HEK293T (cell line): ENCODE measurements around the gene SOWAHB.

Experiments used
- CTCF ChIA-PET: fragments of 350-600 bp; formaldehyde crosslinking; extraction: SDS; loops from one replicate; lab custom pipeline; 2021; ENCODE audit warnings: antibody characterized with exemption, inconsistent platforms; lab: Yijun Ruan, JAX
- POLR2A ChIA-PET: fragments of 350-600 bp; formaldehyde crosslinking; extraction: SDS; loops from one replicate; lab custom pipeline; 2020; ENCODE audit warnings: antibody characterized with exemption, inconsistent platforms; lab: Yijun Ruan, JAX
- DNase-seq: peaks from one replicate; pipeline ENCODE4 v3.0.0; 2012; ENCODE audit warnings: mixed read lengths; ENCODE audit errors: extremely low spot score
- ARNT ChIP-seq: fragments of 450-650 bp; IDR thresholded peaks from 2 replicates; pipeline ENCODE4 v1.6.1; 2017; ENCODE audit warnings: mild to moderate bottlenecking
- BHLHE40 ChIP-seq: fragments of 450-650 bp; IDR thresholded peaks from 2 replicates; pipeline ENCODE4 v1.6.1; 2016; ENCODE audit warnings: mild to moderate bottlenecking, moderate library complexity, borderline replicate concordance
- CTBP1 ChIP-seq: fragments of 450-650 bp; IDR thresholded peaks from 2 replicates; pipeline ENCODE4 v1.6.1; 2016; ENCODE audit warnings: borderline replicate concordance
- ELF4 ChIP-seq: fragments of 450-650 bp; IDR thresholded peaks from 2 replicates; pipeline ENCODE4 v1.6.1; 2017; ENCODE audit warnings: antibody characterized with exemption
- FOXA1 ChIP-seq: fragments of 450-650 bp; IDR thresholded peaks from 2 replicates; pipeline ENCODE4 v1.6.1; 2016; ENCODE audit warnings: mild to moderate bottlenecking
- FOXK2 ChIP-seq: fragments of 450-650 bp; IDR thresholded peaks from 2 replicates; pipeline ENCODE4 v1.6.1; 2016; ENCODE audit warnings: mild to moderate bottlenecking
- FOXM1 ChIP-seq: fragments of 450-650 bp; IDR thresholded peaks from 2 replicates; pipeline ENCODE4 v1.6.1; 2017; ENCODE audit warnings: mild to moderate bottlenecking, borderline replicate concordance
- HDGF ChIP-seq: fragments of 450-650 bp; IDR thresholded peaks from 2 replicates; pipeline ENCODE4 v1.6.1; 2017; ENCODE audit warnings: antibody characterized with exemption, borderline replicate concordance
- L3MBTL2 ChIP-seq: fragments of 450-650 bp; conservative IDR thresholded peaks from 2 replicates; pipeline ENCODE4 v1.6.1; 2016; ENCODE audit warnings: mild to moderate bottlenecking
- LEF1 ChIP-seq: fragments of 450-650 bp; IDR thresholded peaks from 2 replicates; pipeline ENCODE4 v1.6.1; 2017; ENCODE audit warnings: mild to moderate bottlenecking, borderline replicate concordance
- NFRKB ChIP-seq: fragments of 450-650 bp; IDR thresholded peaks from 2 replicates; pipeline ENCODE4 v1.6.1; 2016; ENCODE audit warnings: mild to moderate bottlenecking, moderate library complexity
- SP1 ChIP-seq: fragments of 450-650 bp; IDR thresholded peaks from 2 replicates; pipeline ENCODE4 v1.6.1; 2017
- SUZ12 ChIP-seq: fragments of 450-650 bp; IDR thresholded peaks from 2 replicates; pipeline ENCODE4 v1.6.1; 2016; ENCODE audit warnings: mild to moderate bottlenecking
- TARDBP ChIP-seq: fragments of 450-650 bp; IDR thresholded peaks from 2 replicates; pipeline ENCODE4 v1.6.1; 2016
- ZNF384 ChIP-seq: fragments of 450-650 bp; IDR thresholded peaks from 2 replicates; pipeline ENCODE4 v1.6.1; 2016
- TF ChIP-seq, protein P1 (sequence below): fragments of 450-650 bp; IDR thresholded peaks from 2 replicates; pipeline ENCODE4 v1.6.1; 2016

The SOWAHB gene

DNA sequence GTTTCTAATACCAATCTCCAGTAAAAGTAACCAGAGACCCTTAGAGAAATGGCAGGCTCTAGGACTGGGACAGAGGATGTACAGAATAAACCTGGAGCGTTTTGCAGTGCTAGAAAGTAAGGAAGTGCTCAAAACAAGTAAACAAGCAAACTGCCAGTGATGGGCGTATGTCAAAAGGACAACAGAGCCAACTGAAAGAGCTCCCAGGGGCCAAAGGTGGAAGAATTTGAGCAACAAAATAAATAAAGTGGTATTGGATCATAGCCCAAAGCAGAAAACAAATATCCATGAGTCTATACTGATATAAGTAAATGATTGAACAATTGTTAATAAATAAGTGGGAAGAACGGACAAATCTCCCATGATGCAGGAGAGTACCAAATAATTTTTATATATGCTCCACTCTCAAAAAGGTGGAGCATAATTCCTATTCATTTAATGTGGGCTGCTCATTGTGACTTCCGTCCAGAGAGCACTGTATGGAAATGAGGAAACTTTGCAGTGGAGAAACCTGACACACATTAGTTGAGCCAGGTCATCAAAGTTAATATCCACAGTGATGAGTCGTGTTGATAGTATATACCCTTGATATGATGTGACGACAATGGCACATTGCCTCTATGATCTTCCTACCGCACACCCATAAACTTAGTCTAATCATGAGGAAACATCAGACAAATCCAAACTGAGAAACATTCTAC is 33.8 kb upstream of the SOWAHB start:
- ChIA-PET CTCF (no interaction called here), POLR2A (no interaction called here)
- no peak for DNase-seq
- TF ChIP-seq FOXA1, result no peak
- TF ChIP-seq ARNT, result no peak
- no peak for TF ChIP-seq NFRKB
- TF ChIP-seq, protein P1, sequence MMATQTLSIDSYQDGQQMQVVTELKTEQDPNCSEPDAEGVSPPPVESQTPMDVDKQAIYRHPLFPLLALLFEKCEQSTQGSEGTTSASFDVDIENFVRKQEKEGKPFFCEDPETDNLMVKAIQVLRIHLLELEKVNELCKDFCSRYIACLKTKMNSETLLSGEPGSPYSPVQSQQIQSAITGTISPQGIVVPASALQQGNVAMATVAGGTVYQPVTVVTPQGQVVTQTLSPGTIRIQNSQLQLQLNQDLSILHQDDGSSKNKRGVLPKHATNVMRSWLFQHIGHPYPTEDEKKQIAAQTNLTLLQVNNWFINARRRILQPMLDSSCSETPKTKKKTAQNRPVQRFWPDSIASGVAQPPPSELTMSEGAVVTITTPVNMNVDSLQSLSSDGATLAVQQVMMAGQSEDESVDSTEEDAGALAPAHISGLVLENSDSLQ, result no peak
- no peak for TF ChIP-seq HDGF
- TF ChIP-seq LEF1, result no peak
- TF ChIP-seq ZNF384, result no peak
- no peak for TF ChIP-seq SUZ12
- no peak for TF ChIP-seq SP1
- no peak for TF ChIP-seq FOXM1

DNA sequence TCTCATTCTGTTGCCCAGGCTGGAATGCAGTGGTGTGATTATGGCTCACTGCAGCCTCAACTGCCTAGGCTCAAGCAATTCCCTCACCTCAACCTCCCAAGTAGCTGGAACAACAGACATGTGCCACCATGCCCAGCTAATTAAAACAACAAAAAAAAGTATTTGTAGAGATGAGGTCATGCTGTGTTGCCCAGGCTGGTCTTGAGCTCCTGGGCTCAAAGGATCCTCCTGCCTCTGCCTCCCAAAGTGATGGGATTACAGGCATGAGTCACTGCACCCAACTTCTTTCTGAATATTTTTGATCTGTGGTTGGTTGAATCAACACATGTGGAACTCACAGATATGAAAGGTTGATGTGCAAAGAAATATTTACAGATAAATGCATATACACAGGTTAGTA is 33.1 kb upstream of the SOWAHB start:
- POLR2A ChIA-PET, result no interaction called here
- DNase-seq, result no peak
- CTCF ChIA-PET, result no interaction called here
- TF ChIP-seq BHLHE40 (no peak), L3MBTL2 (no peak)

DNA sequence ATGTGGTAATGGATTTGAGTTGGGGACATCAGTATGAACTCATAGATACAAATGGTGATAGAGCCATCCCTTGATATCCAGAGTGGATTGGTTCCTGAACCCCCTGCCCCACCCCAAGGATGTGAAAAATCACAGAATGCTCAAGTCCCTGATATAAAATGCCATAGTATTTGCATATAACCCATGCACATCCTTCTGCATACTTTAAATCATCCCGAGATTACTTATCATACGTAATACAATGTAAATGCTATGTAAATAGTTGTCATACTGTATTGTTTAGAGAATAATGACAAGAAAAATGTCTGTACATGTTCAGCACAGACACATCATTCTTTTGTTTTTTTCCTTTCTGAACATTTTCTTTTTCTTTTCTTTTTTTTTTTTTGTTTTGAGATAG is 32.7 kb upstream of the SOWAHB start:
- ChIA-PET POLR2A (no interaction called here), CTCF (no interaction called here)
- no peak for DNase-seq
- TF ChIP-seq ELF4 (no peak), SP1 (no peak), TARDBP (no peak), FOXM1 (no peak), SUZ12 (no peak), FOXK2 (no peak), ARNT (no peak), NFRKB (no peak), FOXA1 (no peak), HDGF (no peak), L3MBTL2 (no peak), ZNF384 (no peak), LEF1 (no peak), CTBP1 (no peak), BHLHE40 (no peak)
- TF ChIP-seq, protein P1, result no peak

DNA sequence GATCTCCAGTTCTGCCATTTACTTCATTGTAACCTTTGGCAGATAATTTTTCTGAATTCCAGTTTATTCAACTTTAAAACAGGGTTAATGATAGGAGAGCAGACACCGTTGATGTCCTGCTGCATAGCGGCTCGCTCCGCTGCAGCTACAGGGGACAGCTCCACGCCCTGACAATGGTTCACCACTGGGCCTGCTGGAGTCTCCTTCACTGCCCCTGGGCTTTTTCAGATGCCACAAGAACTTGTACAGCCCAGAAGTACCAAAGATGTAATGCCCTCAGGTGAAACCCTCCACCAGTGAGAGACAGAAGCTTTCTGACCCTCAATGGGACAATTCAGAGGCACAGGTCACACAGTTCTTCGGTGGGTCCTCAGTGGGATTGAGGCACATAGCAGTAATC is 28.9 kb upstream of the SOWAHB start:
- CTCF ChIA-PET, result no interaction called here
- DNase-seq, result no peak
- POLR2A ChIA-PET, result no interaction called here
- TF ChIP-seq L3MBTL2, result no peak
- TF ChIP-seq FOXA1, result no peak
- TF ChIP-seq NFRKB, result no peak
- TF ChIP-seq FOXK2, result no peak
- TF ChIP-seq SUZ12, result no peak
- no peak for TF ChIP-seq TARDBP
- TF ChIP-seq FOXM1, result no peak
- no peak for TF ChIP-seq LEF1
- TF ChIP-seq ELF4, result no peak
- no peak for TF ChIP-seq BHLHE40

DNA sequence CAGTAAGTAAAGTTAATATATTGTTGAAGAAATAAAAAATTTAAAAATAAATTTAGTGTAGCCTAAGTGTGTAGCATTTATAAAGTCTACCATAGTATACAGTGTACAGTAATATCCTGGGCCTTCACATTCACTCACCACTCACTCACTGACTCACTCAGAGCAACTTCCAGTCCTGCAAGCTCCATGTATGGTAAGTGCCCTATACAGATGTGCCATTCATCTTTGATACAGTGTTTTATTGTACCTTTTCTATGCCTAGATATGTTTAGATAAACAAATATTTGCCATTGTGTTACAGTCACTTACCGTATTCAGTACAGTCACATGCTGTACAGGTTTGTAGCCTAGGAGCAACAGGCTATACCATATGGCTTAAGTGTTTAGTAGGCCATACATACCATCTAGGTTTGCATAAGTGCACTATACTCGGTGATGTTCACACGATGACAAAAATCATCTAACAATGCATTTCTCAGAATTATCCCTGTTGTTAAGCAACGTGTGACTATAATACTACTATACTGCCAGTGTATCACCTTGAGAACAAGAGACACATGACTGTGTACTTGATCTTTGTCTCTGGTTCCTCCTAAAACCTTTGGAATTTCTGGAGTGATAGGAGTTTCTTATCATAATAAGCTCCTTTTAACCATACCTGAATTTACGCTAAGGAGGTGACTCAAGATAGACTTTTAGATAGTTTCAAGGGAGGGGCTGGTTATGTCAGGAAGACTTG is 25.8 kb upstream of the SOWAHB start:
- ChIA-PET CTCF (interaction anchor here (0.6 kb wide), 1 partner anchor 241 kb away, joined by 6 read pairs; no protein-coding TSS in a partner anchor), POLR2A (no interaction called here)
- no peak for DNase-seq
- TF ChIP-seq ZNF384, result no peak
- TF ChIP-seq CTBP1, result no peak

DNA sequence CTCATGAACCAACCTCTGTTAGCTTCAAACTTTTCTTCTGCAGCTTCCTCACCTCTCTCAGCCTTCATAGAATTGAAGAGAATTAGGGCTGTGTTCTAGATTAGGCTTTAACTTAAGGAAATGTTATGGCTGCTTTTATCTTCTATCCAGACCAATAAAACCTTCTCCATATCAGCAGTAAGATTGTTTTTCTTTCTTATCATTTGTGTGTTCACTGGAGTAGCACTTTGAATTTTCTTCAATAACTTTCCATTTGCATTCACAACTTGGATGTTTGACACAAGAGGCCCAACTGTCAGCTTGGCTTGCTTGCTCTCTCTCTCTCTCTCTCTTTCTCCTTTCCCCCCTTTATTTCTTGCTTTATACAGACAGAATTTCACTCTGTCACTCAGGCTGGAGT is 22.8 kb upstream of the SOWAHB start:
- no peak for TF ChIP-seq CTBP1
- no peak for TF ChIP-seq SP1
- TF ChIP-seq, protein P1, result no peak
- no peak for TF ChIP-seq BHLHE40
- no peak for TF ChIP-seq HDGF
- TF ChIP-seq ARNT, result no peak
- no peak for TF ChIP-seq FOXA1
- TF ChIP-seq TARDBP, result no peak
- TF ChIP-seq ZNF384, result no peak
- no peak for TF ChIP-seq ELF4
- no peak for TF ChIP-seq FOXM1
- DNase-seq, result no peak
- CTCF ChIA-PET, result no interaction called here
- POLR2A ChIA-PET, result no interaction called here

DNA sequence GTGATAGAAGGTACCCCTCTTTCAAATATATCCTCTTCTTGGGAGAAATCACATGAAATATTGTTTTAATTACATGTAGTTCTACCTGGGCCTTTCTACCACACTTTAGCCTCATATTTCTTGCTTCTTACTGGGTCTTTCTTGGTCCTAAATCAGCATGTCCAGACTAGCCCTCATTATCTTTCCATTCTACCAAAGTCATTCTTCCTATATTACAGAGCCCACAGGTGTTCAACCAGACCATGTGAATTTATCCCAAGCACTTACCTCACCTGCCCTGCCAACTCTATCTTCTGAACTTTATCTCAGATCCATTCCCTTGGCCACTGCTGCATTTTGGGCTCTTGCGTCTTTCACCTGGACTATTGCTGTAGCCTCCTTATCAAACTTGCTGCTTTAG is 11.8 kb upstream of the SOWAHB start:
- POLR2A ChIA-PET, result no interaction called here
- DNase-seq, result no peak
- CTCF ChIA-PET, result no interaction called here
- TF ChIP-seq ELF4, result no peak
- TF ChIP-seq LEF1, result no peak
